HG03460 (cell line): ENCODE data around the gene TREML4.
"Not testable (repeated sequence)": the region's sequence is repeated elsewhere in the genome, so short reads cannot be mapped to it uniquely, and the experiment has no call there.

Experiments used
- ATAC-seq: cut with Tn5 transposase; IDR thresholded peaks from one replicate; pipeline ENCODE4 v1.9.1; 2021; ENCODE audit not compliant: unreplicated experiment

The TREML4 gene

DNA sequence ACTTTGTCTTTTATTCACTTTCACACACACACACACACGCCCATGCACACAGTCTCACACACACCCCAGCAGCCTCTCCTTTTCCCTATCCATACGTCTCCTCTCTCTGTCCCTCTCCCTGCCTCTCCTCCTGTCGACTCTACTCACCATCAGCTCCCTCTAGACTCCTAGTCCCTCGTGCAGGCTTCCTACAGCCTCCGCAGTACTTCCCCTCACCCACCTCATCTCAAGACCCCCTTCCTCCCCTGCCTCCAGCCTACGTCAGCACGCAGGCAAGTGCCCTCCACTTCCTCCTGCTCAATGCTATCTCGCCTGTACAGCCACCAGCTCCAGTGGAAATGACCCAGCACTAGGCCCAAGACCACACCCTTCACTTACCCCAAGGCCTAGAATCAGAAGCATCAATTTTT lies 26.4 kb upstream of the TREML4 start:
- ATAC-seq: no peak

DNA sequence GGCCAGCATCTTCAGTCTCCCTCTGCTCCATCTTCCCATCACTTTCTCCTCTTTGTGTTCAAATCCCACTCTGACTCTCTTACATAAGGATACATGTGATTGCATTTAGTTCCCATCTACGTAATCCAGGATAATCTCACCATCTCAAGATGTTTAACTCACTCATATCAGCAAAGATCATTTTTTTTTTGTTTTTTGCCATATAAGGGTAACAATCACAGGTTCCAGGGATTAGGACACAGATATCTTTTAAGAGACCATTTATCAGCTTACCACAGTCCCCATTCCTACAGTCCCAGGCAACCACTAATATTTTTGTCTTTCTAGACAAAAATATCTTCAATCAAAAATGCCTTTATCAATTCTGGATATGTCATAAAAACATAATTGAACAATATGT lies 24.0 kb upstream of the TREML4 start:
- ATAC-seq: no peak

DNA sequence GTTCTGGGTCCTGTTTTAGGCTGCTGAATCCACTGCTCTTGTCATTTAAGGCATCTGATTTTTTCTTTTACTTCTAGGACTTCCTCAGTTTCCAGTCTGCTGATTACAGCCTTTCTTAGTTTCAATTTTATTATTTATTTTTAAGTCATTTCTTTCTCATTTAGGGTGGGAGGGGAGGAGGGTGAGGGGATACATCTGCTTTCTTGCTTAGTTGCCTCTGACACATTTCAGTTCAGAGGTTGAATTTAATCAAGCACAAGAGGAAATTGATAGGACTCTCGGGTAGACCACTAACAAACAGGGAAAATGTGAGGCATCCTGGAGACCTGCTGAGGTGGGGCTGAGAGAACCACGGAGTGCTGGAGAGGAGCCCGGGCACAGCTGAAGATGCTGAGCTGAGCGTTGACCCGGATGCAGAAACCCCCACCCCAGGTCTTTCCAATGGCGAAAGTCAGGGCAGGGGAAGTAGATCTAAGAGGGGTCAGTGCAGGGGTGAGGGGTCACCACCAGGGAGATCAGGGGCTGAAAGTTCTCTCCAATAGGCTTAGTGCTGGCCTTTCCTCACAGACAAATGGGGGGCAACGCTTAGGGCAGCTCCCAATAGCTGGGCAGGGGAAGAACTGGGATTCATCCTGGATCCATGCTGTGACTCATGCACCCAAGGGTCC lies 19.6 kb upstream of the TREML4 start:
- no peak for ATAC-seq

DNA sequence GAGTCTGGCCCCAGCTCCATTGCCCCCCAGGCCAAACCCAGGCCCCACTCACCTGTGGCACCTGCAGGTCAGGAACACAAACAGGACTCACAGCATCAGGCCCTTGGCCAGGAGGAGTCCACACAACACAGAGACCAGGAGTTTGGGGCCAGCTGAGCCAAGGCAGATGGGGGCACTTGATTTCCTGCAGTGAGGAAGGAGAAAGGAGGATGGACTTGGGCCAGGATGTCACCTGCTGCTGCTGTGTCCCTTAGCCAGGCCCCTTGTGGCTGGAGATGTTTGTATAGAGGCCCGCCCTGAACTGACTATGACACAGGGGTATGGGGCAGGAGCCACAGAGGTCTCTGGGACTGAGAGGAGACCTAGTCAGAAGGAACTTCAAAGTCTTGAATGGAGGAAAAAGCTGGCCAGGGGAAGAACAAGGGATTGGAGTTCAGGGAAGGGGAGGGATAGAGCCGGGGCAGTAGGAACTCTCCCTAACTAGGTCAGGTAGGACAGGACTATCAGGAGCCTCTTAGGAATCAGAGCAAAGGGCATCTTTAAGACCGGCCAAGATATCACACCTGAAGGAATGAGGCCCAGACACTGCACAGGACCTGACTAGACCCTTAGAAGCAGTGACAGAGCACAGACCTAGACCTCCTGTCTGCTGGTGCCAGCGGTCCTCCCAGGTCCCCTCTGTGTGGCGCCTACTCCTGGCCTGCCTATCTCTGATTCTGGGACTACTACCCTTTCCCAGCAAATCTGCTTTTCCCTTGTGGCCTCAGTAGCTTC lies 18.4 kb upstream of the TREML4 start:
- ATAC-seq: no peak

DNA sequence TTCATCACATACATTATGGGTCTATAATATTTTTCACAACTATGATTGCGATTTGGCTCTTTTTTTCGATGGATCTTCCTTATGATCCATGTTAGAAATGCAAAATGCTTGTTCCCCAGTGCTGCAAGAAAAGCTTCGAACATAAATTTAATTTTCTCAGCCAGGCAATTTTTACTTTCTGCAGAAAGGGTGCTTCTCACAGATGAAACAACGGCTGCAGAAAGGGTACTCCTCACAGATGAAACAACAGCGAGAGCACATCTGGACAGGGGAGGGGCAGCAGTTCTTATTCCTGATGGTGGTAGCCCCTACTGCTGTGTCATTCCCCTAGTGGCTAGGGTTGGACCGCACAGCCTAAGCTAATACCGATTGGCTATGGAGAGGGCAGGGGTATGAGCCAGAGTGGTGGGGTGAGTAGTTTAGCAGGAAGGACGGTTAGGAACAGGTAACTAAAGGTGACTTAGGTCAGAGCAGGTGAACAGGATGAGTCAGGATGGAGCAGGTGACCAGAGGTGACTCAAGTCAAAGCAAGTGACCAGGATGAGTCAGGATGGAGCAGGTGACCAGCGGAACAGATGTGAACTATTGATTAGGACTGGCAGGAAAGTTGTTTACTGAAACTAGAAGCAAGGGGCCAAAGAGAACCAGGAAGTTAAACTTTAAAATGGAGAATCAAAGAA lies 13.4 kb upstream of the TREML4 start:
- ATAC-seq: no peak

DNA sequence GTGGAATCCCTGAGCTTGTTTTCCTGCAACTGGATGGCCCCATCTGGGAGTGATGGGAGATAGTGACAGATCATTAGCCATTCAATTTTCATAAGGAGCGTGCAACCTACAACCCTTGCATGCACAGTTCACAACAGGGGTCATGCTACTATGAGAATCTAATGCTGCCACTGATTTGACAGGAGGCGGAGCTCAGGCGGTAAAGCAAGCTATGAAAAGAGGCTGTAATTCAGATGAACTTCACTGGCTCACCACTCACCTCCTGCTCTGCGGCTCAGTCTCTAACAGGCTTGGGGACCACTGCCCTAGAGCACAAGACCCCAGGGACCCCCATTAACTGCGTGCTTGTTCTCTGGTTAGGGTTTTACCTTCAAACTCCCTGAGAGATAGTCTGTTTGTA lies 12.4 kb upstream of the TREML4 start:
- ATAC-seq: no peak

DNA sequence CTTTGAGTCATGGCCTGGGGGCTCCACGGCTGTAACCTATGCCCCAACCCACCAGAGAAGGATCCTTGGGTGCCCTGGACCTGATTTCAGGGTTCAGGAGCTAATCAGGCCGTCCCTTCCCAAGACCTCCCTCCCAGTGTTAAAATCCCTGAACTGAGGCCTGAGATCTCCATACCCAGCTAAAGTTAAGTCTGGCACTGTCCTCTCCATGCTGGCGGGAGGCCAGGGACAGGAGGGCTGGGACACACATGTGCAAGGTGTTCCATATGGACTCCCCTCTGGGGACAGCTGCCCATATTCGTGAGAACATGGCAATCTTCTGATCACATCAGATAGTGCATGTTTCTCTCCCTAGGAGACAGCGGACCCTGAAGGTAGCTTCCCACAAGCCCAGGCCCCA lies 11.5 kb upstream of the TREML4 start:
- no peak for ATAC-seq

DNA sequence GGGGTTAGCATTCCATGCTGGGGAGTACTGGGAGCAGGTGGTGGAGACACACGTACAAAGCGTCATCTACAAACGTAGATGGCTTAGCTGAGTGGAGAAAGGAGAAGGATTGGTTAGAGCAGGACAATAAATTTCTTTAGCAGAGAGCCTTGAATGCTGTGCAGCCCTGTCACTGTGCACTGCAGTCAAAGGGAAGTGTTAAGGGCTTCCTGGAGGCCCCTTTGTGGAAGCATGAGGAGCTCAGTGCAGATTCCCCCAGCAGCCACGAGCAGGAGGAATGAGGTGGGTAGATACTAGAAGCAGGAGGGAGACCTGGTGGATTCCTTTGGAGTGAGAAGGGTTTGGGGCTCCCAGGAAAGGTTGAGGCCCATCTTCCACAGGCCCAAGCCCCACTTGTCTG lies 6.1 kb upstream of the TREML4 start:
- no peak for ATAC-seq

DNA sequence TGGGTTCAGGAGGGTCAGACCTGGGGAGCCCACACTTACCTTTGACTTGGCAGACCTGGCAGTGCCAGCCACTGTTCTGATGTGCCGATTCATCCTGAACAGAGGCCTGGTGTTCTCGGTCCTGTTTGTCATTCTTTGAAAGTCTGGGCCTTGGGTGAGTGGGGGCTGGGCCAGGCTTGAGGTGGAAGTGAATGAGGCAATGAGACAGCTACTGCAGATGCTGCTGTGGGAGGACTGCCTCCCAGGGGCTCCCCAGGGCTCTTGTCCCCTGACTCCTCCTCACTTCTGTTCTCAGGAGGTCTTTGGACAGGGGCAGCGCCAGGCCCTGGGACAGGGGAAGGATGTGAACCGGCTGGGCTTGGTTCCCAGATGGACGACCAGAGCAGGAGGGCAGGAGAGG lies 5.6 kb upstream of the TREML4 start:
- no peak for ATAC-seq

DNA sequence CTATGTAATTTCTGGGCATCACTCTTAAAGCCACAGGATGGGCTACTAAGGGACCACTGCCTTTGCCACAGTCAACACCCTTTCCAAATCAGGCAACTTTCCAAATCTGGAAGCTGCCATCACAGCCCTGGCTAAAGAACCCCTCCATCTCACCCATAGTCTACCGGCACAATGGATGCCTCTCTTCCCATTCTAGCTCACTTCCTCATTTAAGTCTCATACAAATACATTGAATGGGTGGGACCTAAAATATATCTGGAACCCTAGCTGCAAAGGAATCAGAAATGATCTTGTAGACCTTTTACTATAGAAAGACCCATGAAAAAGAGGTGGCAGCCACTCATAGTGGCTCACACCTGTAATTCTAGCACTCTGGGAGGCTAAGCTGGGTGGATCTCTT lies 3.3 kb upstream of the TREML4 start:
- ATAC-seq: no peak

DNA sequence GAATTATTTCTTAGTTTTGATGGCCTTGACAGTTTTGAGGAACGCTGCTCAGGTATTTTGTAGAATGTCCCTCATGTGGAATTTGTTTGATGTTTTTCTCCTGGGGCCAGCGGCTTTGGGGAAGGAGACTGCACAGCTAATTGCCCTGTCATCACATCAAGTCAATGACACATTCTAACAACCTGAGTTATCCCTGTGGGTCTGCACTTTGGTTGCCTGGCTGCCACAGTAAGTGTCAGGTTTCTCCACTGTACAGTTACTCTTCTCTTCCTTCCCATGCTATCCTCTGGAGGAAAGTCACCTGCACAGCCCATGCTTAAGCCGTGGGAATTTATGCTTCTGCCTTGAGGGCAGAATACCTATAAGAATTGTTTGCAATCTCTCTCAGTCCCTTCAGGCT lies 1.4 kb upstream of the TREML4 start:
- ATAC-seq: no peak

DNA sequence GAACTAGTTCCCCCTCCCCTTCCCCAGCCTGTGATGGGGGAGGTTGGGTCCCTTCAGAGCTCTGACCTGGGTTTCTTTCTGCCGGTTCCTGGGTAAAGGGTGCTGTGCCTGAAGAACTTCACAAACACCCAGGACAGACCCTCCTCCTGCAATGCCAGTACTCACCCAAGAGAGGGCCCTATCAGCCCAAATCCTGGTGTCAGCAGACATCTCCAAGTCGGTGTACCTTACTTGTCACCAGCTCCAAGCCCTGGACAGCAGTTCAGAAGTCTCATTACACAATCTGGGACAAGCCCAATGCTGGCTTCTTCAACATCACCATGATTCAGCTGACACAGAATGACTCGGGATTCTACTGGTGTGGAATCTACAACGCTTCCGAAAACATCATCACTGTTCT lies 467 bp downstream of the TREML4 start:
- ATAC-seq: no peak

DNA sequence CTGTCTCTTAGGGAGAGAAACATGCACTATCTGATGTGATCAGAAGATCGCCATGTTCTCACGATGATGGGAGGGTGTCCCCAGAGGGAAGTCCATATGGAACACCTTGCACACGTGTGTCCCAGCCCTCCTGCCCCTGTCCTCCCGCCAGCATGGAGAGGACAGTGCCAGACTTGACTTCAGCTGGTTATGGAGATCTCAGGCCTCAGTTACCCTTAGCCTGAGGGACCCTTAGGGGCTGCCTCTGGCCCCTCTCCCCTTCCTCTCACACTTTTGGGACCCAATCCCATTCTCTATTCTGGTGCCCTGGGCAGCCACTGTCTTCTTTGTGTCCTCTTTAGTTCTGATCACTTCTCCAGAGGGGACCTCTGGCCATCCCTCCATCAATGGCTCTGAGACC lies 1.6 kb downstream of the TREML4 start:
- no peak for ATAC-seq

DNA sequence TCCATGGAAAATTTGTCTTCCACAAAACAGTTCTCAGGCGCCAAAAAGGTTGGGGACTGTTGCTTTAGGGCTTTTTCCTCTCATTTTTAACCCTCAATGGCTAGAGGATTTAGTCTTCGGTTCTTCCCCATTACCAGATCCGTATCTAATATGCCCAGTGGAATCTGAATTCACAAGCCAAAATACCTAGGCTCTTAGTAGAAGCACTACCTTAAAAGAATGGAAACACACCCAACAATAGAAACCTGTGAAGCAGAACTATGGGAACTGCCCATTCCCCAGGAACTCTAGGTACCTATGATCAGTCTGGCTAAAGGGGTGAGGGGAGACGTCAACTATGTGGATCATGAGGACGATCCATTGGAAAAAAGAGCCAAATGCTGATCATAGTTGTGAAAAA lies 3.1 kb downstream of the TREML4 start:
- no peak for ATAC-seq

DNA sequence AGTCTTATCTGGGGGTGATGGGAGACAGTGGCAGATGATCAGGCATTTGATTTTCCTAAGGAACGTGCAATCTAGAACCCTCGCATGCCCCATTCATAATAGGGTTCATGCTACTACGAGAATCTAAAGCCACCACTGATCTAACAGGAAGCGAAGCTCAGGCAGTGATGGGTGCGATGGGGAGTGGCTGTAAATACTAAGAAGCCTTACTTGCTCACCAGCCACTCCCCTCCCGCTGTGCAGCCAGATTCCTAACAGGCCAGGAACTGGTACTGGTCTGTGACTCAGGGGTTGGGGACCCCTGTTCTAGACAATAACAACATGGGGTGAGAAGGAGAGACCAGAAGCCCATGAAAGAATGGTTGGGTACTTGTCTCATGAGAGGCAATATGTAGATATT lies 4.5 kb downstream of the TREML4 start:
- no peak for ATAC-seq

DNA sequence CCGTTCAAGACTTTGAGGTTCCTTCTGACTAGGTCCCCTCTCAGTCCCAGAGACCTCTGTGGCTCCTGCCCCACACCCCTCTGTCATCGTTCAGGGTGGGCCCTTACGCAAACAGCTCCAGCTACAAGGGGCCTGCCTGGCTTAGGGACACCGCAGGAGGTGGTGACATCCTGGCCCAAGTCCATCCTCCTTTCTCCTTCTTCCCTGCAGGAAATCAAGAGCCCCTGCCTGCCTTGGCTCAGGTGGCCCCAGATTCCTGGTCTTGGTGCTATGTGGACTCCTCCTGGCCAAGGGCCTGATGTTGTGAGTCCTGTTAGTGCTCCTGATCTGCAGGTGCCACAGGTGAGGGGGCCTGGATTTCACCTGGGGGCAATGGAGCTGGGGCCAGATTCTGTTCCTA lies 8.1 kb downstream of the TREML4 start:
- no peak for ATAC-seq

DNA sequence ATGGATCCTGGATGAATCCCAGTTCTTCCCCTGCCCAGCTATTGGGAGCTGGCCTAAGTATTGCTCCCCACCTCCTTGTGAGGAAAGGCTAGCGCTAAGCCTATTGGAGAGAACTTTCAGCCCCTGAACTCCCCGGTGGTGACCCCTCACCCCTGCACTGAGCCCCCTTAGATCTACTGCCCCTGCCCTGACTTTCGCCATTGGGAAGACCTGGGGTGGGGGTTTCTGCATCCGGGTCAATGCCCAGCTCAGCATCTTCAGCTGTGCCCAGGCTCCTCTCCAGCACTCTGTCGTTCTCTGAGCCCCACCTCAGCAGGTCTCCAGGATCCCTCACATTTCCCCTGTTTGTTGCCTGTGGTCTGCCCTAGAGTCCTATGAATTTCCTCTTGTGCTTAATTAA lies 9.0 kb downstream of the TREML4 start:
- ATAC-seq: no peak

DNA sequence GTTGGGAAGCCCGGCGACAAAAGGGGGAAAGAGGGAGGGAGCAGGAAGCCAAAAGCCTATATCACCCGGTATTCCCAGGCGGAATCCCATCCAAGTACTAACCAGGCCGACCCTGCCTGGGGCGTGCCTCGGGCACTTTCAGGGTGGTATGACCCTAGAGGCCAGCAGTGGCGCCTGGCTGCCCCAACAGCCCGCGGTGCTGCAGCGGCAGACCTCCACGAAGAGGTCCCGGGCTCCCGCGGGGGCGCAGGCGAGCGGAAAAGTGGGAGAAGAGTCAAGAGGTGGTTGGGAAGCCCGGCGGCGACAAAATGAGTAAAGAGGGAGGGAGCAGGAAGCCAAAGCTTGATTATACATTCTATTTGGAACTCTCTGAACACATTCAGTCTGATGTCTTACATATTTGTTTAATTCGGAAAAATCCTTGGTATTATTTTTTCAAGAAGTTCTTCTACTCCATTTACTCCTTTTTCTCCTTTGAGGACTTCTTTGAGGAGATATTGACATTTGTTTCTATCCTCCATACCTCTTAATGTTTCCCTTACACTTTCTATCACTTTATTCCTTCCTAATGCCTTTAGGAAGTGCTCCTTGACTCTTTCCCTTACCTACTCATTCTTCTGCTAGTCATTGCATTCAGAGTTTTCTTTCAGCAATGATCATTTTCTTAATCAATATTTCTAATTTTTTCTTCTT lies 11.5 kb downstream of the TREML4 start:
- ATAC-seq: no peak

DNA sequence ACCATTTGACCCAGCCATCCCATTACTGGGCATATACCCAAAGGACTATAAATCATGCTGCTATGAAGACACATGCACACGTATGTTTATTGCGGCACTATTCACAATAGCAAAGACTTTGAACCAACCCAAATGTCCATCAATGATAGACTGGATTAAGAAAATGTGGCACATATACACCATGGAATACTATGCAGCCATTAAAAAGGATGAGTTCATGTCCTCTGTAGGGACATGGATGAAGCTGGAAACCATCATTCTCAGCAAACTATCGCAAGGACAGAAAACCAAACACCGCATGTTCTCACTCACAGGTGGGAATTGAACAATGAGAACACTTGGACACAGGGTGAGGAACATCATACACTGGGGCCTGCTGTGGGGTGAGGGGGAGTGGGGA lies 18.4 kb downstream of the TREML4 start:
- ATAC-seq: not testable (repeated sequence)

DNA sequence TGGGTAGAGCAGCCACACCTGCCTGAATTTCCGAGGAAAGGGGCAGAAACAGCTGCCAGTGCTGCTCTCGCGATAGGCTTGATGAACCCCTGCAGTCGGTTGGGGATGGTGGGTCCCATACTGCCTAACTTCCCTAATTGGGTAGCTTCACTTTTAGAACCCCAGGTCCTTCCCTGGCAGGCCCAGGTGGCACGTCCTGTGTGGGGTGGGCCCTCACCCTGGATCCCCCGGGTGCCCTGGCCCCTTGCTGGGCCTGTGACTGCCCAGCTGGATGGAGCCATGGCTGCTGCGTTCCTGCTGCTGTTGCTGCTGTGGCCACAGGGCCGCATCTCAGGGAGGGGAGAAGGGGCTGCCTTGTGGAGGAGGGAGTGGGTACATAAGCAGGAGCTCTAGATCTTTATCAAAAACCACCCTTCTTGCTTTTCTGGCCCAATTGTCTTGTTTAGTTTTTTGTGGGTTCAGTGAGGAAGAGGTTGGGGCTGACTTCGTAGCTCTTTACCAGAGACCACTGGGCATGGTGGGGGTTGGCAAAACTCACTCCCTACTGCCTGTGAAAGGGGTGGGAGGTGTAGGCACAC lies 19.2 kb downstream of the TREML4 start:
- no peak for ATAC-seq
